ENCODE results near the gene AHDC1.
"Not testable (repeated sequence)": the region's sequence is repeated elsewhere in the genome, so short reads cannot be mapped to it uniquely, and the experiment has no call there.

Gene AHDC1

GRCh38 chr1:27506703-27507102 lies 97.2 kb downstream of the AHDC1 start:
- DNase-seq (ENCODE audit: low read depth), result no peak

- no peak for DNase-seq (ENCODE audit: low read depth)
Measured at GRCh38 chr1:27505420-27505680, 98.6 kb downstream of the AHDC1 start.

GRCh38 chr1:27504588-27505419 lies 99.1 kb downstream of the AHDC1 start:
- DNase-seq (ENCODE audit: low read depth), result no peak

- no peak for DNase-seq (ENCODE audit: low read depth)
Measured at GRCh38 chr1:27503844-27504587, 99.9 kb downstream of the AHDC1 start.

GRCh38 chr1:27503033-27503432 lies 100.9 kb downstream of the AHDC1 start:
- DNase-seq (ENCODE audit: low read depth), result no peak

- not testable (repeated sequence) for DNase-seq (ENCODE audit: low read depth)
Measured at GRCh38 chr1:27501159-27501558, 102.8 kb downstream of the AHDC1 start.

- no peak for DNase-seq (ENCODE audit: low read depth)
Measured at GRCh38 chr1:27499142-27499541, 104.8 kb downstream of the AHDC1 start.

- DNase-seq (ENCODE audit: low read depth), result no peak
Measured at GRCh38 chr1:27496604-27497155, 107.3 kb downstream of the AHDC1 start.

GRCh38 chr1:27492796-27493195 lies 111.1 kb downstream of the AHDC1 start:
- DNase-seq (ENCODE audit: low read depth), result no peak

- no peak for DNase-seq (ENCODE audit: low read depth)
Measured at GRCh38 chr1:27491748-27492700, 111.9 kb downstream of the AHDC1 start.

- peak; percentile 97 for DNase-seq (ENCODE audit: low read depth)
Measured at GRCh38 chr1:27489973-27490741, 113.8 kb downstream of the AHDC1 start, which contains the start of gene WASF2. Gene WASF2 (minus strand): TSS chr1:27490167. CDS start chr1:27428890, 61,277 bp downstream.

- DNase-seq (ENCODE audit: low read depth), result peak; percentile 8
Measured at GRCh38 chr1:27489501-27489972, 114.4 kb downstream of the AHDC1 start.

GRCh38 chr1:27487966-27488884 lies 115.7 kb downstream of the AHDC1 start:
- no peak for DNase-seq (ENCODE audit: low read depth)

- no peak for DNase-seq (ENCODE audit: low read depth)
Measured at GRCh38 chr1:27485363-27485762, 118.6 kb downstream of the AHDC1 start.

All from activated gamma-delta T cell treated with anti-CD3 and anti-CD28 coated beads, Interleukin-2, amount 50 U/mL, for 16 hours (primary cell).